ENCODE measurements around the gene LSM14A.

- no peak for TF ChIP-seq EZH2 (IDR thresholded peaks at IDR 0.05; ENCODE audit: low read length, unreplicated experiment)
- TF ChIP-seq CTCF (conservative IDR thresholded peaks at IDR 0.05; ENCODE audit: low read depth, low read length) = no peak
Observed at GRCh38 chr19:34179066-34179465, 6.8 kb downstream of the LSM14A start.

Data from PC-3 (cell line).